ENCODE measurements around the gene KCNK2. TPM values are rescaled to one million over a fixed set of nuclear protein-coding genes. Genes with fewer than 3 reads are reported as not detected.

KCNK2 gene
- polyA plus RNA-seq, 1 donor (not counting 4 experiments of a cell fraction or from before 2014, with no cell fraction given), result 0.10 TPM

DNA sequence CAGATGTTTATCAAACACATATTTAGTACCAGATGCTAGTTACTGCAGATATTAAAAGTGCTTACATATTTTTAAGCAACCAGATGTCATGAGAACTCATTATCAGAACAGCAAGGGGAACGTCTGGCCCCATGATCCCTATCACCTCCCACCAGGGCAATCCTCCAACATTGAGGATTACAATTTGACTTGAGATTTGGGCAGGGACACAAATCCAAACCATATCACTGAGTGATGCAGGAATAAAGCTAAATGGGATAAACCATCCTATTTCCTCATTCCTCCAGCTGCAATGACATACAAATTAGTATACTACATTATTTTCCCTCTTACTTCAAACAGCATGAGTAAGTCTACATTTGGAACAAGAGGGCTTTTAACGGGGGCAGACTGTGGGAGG lies 3.1 kb upstream of the KCNK2 start:
- Histone ChIP-seq H3K79me2 (ENCODE audit: control insufficient read depth, insufficient read depth, low read length) (no peaks in the 10 kb centered on the region), H3K9me1 (ENCODE audit: control insufficient read depth, extremely low read depth, insufficient read depth, low read length) (no peaks in the 10 kb centered on the region), H3K4me1 (ENCODE audit: control insufficient read depth, extremely low read depth, insufficient read depth, low read length) (peaks cover 6% of the 10 kb centered on the region), H3K36me3 (ENCODE audit: control insufficient read depth in 2 of 2, extremely low read depth in 1 of 2, insufficient read depth in 2 of 2, low read length in 2 of 2) (no peaks in the 10 kb centered on the region), H2AFZ (ENCODE audit: control insufficient read depth, low read length) (no peak overlapping the region), H4K20me1 (ENCODE audit: control insufficient read depth, extremely low read depth, insufficient read depth, low read length) (no peaks in the 10 kb centered on the region), H3K4me3 (ENCODE audit: control insufficient read depth in 2 of 3, extremely low read depth in 1 of 3, insufficient read depth in 2 of 3, low read depth in 1 of 3, low read length in 3 of 3) (no peak overlapping the region), H3K4me2 (ENCODE audit: control insufficient read depth, extremely low read depth, insufficient read depth, low read depth, low read length) (no peak overlapping the region), H3K9me3 (ENCODE audit: control insufficient read depth, low read depth, low read length) (no peaks in the 10 kb centered on the region), H3K27me3 (ENCODE audit: control insufficient read depth, extremely low read depth, insufficient read depth, low read length) (peaks cover 28% of the 10 kb centered on the region), H3K9ac (ENCODE audit: control insufficient read depth, extremely low read depth, insufficient read depth, low read length) (no peak overlapping the region), H3K27ac (ENCODE audit: control insufficient read depth, insufficient read depth, low read length) (no peak overlapping the region)
- dilution Hi-C loops (cut with MboI; ENCODE audit: extremely low pct_ligation_motif_present, low sequenced_read_pairs), result no loop called here
- FAIRE-seq (no peak), DNase-seq (ENCODE audit: low read depth, low spot score) (no peak)
- TF ChIP-seq, protein P1, sequence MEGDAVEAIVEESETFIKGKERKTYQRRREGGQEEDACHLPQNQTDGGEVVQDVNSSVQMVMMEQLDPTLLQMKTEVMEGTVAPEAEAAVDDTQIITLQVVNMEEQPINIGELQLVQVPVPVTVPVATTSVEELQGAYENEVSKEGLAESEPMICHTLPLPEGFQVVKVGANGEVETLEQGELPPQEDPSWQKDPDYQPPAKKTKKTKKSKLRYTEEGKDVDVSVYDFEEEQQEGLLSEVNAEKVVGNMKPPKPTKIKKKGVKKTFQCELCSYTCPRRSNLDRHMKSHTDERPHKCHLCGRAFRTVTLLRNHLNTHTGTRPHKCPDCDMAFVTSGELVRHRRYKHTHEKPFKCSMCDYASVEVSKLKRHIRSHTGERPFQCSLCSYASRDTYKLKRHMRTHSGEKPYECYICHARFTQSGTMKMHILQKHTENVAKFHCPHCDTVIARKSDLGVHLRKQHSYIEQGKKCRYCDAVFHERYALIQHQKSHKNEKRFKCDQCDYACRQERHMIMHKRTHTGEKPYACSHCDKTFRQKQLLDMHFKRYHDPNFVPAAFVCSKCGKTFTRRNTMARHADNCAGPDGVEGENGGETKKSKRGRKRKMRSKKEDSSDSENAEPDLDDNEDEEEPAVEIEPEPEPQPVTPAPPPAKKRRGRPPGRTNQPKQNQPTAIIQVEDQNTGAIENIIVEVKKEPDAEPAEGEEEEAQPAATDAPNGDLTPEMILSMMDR (optimal IDR thresholded peaks at IDR 0.05 in 1 of 3, IDR thresholded peaks at IDR 0.05 in 1 of 3, conservative IDR thresholded peaks at IDR 0.05 in 1 of 3; ENCODE audit: extremely low read depth in 1 of 3, insufficient read depth in 2 of 3, low read length in 3 of 3), result no peak
- TF ChIP-seq EZH2 (IDR thresholded peaks at IDR 0.05; ENCODE audit: low read length), result no peak

DNA sequence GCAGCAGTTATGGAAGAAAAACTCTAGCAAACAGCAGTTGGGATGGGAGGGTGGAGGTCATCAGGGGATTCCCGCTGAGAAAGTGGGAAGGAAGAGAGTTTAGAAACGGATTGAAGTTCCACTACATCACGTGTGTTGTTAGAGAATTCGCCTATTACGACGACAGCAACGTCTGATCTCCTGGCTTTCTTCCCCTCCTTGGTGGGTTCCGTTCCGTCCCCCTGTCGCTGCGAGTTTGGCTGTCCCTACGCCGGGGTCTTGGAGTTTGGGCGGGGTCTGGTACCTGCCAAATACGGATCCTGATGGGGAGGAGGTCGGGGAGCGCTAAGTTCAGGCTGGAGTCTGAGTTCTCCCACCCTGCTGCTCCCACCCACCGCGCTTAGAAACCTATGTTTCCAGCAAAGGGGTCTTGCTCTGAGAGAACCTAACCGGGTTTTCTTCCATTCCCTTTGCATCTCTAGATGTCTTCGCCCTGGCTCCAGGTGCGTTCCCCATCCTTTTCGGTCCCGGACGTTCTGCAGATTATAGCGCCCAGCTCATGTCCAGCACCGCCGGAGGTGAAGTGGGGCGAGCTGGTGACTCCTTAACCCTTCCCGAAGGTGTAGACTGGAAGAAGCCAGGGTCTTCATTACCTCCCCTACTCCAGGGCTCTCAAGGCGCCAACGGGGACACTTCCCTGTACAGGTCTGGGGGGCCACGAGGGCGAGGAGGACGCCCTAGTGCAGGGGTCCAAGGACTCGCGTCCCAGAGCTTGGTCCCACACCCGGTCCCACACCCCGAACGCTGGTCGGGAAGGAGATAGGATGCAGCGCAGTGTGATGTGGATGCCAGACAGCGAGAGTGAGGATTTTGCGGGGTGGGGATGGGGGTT lies 641 bp upstream of the KCNK2 start:
- Histone ChIP-seq H3K9ac (ENCODE audit: control insufficient read depth, extremely low read depth, insufficient read depth, low read length) (no peak overlapping the region), H3K27ac (ENCODE audit: control insufficient read depth, insufficient read depth, low read length) (no peak overlapping the region), H3K4me3 (ENCODE audit: control insufficient read depth in 2 of 3, extremely low read depth in 1 of 3, insufficient read depth in 2 of 3, low read depth in 1 of 3, low read length in 3 of 3) (peak overlapping the region in 2 of 3 experiments; percentile 58 to 62), H3K27me3 (ENCODE audit: control insufficient read depth, extremely low read depth, insufficient read depth, low read length) (peaks cover 28% of the 10 kb centered on the region), H3K79me2 (ENCODE audit: control insufficient read depth, insufficient read depth, low read length) (no peaks in the 10 kb centered on the region), H4K20me1 (ENCODE audit: control insufficient read depth, extremely low read depth, insufficient read depth, low read length) (no peaks in the 10 kb centered on the region), H2AFZ (ENCODE audit: control insufficient read depth, low read length) (peak overlapping the region; percentile 69), H3K9me1 (ENCODE audit: control insufficient read depth, extremely low read depth, insufficient read depth, low read length) (no peaks in the 10 kb centered on the region), H3K36me3 (ENCODE audit: control insufficient read depth in 2 of 2, extremely low read depth in 1 of 2, insufficient read depth in 2 of 2, low read length in 2 of 2) (no peaks in the 10 kb centered on the region), H3K4me1 (ENCODE audit: control insufficient read depth, extremely low read depth, insufficient read depth, low read length) (peaks cover 6% of the 10 kb centered on the region), H3K4me2 (ENCODE audit: control insufficient read depth, extremely low read depth, insufficient read depth, low read depth, low read length) (peak overlapping the region; percentile 77), H3K9me3 (ENCODE audit: control insufficient read depth, low read depth, low read length) (no peaks in the 10 kb centered on the region)
- TF ChIP-seq, protein P1 (optimal IDR thresholded peaks at IDR 0.05 in 1 of 3, IDR thresholded peaks at IDR 0.05 in 1 of 3, conservative IDR thresholded peaks at IDR 0.05 in 1 of 3; ENCODE audit: extremely low read depth in 1 of 3, insufficient read depth in 2 of 3, low read length in 3 of 3), result no peak
- TF ChIP-seq EZH2 (IDR thresholded peaks at IDR 0.05; ENCODE audit: low read length), result peak; percentile 90
- DNase-seq (ENCODE audit: low read depth, low spot score), result no peak
- dilution Hi-C loops (cut with MboI; ENCODE audit: extremely low pct_ligation_motif_present, low sequenced_read_pairs), result no loop called here
- no peak for FAIRE-seq

All from keratinocyte (primary cell).